ENCODE data around the gene COMMD1. TPM values are rescaled to one million over a fixed set of nuclear protein-coding genes. Genes with fewer than 3 reads are reported as not detected.
"Not testable (repeated sequence)": the region's sequence is repeated elsewhere in the genome, so short reads cannot be mapped to it uniquely, and the experiment has no call there.

The COMMD1 gene
- total RNA-seq, 4 donors from 2014 or later = 32.3 to 50.4 (median 44.2) TPM

- no peak for ATAC-seq
- no peak for TF ChIP-seq POLR2A (IDR thresholded peaks at IDR 0.05)
- TF ChIP-seq CTCF (IDR thresholded peaks at IDR 0.05) = no peak
- no peak for TF ChIP-seq EP300 (IDR thresholded peaks at IDR 0.05)
- TF ChIP-seq POLR2AphosphoS5 (IDR thresholded peaks at IDR 0.05) = no peak
- no peaks in the 10 kb centered on the region for H3K9me3 ChIP-seq
- no peak overlapping the region for H3K4me3 ChIP-seq
- whole genome bisulfite sequencing, 2 donors (ENCODE audit: low coverage in 1 of 2) = 52 to 54% methylated on average over 2 of the region's 2 CpGs
- H3K4me1 ChIP-seq = peaks cover 0 to 14% (median 0%) of the 10 kb centered on the region in 3 donors
- no peaks in the 10 kb centered on the region for H3K36me3 ChIP-seq
- no peaks in the 10 kb centered on the region for H3K27me3 ChIP-seq
- H3K27ac ChIP-seq = peak overlapping the region in 1 of 4 donors; percentile 3
Observed at GRCh38 chr2:62112179-62112578, 206.7 kb downstream of the COMMD1 start.

DNA sequence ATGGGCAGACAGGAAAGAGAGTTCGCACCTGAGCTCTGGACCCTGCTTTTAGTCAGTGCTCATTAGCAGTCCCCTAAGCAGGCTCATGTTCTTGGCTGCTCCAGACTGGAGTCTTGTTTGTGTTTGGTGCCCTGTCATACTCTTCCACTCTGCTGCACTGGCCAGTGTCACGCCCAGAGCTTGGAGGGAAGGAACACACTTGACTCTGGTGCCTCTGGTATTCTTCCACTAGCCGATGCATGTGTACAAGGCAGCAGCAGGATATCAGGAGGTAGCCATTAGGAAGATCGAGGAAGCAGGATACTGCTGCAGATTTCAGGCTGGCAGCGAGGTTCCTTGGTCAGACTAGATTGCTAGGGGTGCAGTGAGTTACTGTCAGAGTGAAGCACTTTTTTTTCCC lies 209.1 kb downstream of the COMMD1 start:
- no peaks in the 10 kb centered on the region for H3K36me3 ChIP-seq
- no peak for ATAC-seq
- 77 to 87% methylated on average over 3 to 4 of the region's 5 CpGs for WGBS, 2 donors (ENCODE audit: low coverage in 1 of 2)
- H3K4me1 ChIP-seq = peaks cover 0 to 14% (median 0%) of the 10 kb centered on the region in 3 donors
- H3K9me3 ChIP-seq = no peaks in the 10 kb centered on the region
- no peak overlapping the region for H3K27ac ChIP-seq
- H3K27me3 ChIP-seq = no peaks in the 10 kb centered on the region
- TF ChIP-seq CTCF (IDR thresholded peaks at IDR 0.05) = no peak
- TF ChIP-seq POLR2AphosphoS5 (IDR thresholded peaks at IDR 0.05) = no peak
- no peak for TF ChIP-seq POLR2A (IDR thresholded peaks at IDR 0.05)
- no peak for TF ChIP-seq EP300 (IDR thresholded peaks at IDR 0.05)
- H3K4me3 ChIP-seq = no peak overlapping the region

GRCh38 chr2:62116983-62117382 lies 211.5 kb downstream of the COMMD1 start:
- no peak for ATAC-seq
- Histone ChIP-seq H3K9me3 (no peaks in the 10 kb centered on the region), H3K36me3 (no peaks in the 10 kb centered on the region), H3K4me3 (no peak overlapping the region), H3K4me1 (peaks cover 0 to 8% (median 0%) of the 10 kb centered on the region in 3 donors), H3K27me3 (no peaks in the 10 kb centered on the region), H3K27ac (no peak overlapping the region)
- TF ChIP-seq POLR2AphosphoS5 (IDR thresholded peaks at IDR 0.05) (no peak), POLR2A (IDR thresholded peaks at IDR 0.05) (no peak), EP300 (IDR thresholded peaks at IDR 0.05) (no peak), CTCF (IDR thresholded peaks at IDR 0.05) (no peak)
- WGBS, 2 donors (ENCODE audit: low coverage in 1 of 2) = 83 to 89% methylated on average over 3 of the region's 3 CpGs

DNA sequence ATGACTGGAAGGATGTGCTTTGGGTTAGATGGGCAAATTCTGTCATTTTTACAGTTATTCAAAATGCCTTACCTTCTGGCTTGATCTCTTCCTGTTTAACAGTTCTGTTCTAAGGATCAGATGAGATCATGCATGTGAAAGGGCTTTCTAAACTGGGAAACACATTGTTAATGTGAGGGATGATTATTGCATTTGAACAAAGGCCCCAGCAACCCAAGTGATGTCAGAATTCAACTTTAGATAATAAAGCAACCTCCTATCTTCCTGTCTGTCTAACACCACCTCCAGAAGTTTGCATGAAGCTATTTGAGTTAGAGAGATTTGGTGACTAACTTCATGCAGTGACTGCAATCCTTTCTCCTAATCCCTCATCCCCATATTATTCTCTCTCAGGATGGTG lies 212.7 kb downstream of the COMMD1 start:
- ATAC-seq = no peak
- no peaks in the 10 kb centered on the region for H3K36me3 ChIP-seq
- H3K27ac ChIP-seq = no peak overlapping the region
- TF ChIP-seq CTCF (IDR thresholded peaks at IDR 0.05) (no peak), POLR2AphosphoS5 (IDR thresholded peaks at IDR 0.05) (no peak), EP300 (IDR thresholded peaks at IDR 0.05) (no peak), POLR2A (IDR thresholded peaks at IDR 0.05) (no peak)
- no peaks in the 10 kb centered on the region for H3K9me3 ChIP-seq
- peaks cover 0 to 8% (median 0%) of the 10 kb centered on the region in 3 donors for H3K4me1 ChIP-seq
- no peaks in the 10 kb centered on the region for H3K27me3 ChIP-seq
- H3K4me3 ChIP-seq = no peak overlapping the region

DNA sequence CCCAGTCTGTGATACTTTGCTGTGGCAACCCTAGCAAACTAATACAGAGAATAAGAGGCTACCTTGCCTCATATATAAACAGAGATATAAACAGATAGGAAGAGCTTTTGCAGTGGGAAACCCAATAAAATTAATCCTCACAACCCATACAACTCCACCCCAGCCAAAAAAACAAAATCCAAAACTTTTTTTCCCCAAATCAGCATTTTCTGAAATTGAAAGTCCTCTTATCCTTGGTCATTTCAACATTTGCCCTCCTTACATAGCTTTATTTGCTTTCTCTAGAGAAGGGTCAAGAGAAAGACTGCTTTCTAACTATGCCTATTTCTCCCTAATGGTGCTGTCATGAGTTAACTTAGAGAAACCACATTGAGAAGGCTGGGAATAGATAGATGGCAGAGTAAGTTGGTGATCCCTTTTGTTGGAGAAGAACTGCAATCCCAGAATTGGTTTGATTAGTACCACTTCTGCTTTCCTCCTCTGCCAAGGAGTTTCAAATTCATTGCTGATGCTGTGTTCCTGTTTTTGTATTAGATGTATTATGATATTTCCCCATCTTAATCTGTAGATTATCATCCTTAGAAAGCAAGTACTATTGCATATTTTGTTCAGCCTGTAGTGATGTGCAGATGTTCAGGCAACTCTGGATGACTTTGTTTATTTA lies 214.0 kb downstream of the COMMD1 start:
- H3K4me1 ChIP-seq = peaks cover 0 to 8% (median 0%) of the 10 kb centered on the region in 3 donors
- H3K27me3 ChIP-seq = no peaks in the 10 kb centered on the region
- no peak overlapping the region for H3K4me3 ChIP-seq
- TF ChIP-seq POLR2AphosphoS5 (IDR thresholded peaks at IDR 0.05) = no peak
- no peaks in the 10 kb centered on the region for H3K9me3 ChIP-seq
- H3K36me3 ChIP-seq = no peaks in the 10 kb centered on the region
- H3K27ac ChIP-seq = no peak overlapping the region
- no peak for ATAC-seq

- WGBS, 2 donors (ENCODE audit: low coverage in 1 of 2) = 95 to 100% methylated on average over 2 of the region's 2 CpGs
Observed at GRCh38 chr2:62126239-62126638, 220.8 kb downstream of the COMMD1 start.

More at GRCh38 chr2:62126239-62126638, 220.8 kb downstream of the COMMD1 start:
- not testable (repeated sequence) for ATAC-seq, H3K9me3 ChIP-seq, H3K27me3 ChIP-seq, H3K4me1 ChIP-seq, H3K27ac ChIP-seq, H3K36me3 ChIP-seq, H3K4me3 ChIP-seq

All from gastroesophageal sphincter (tissue), 4 donors.